ENCODE results near the gene RTN4RL2. TPM values are rescaled to one million over a fixed set of nuclear protein-coding genes. Genes with fewer than 3 reads are reported as not detected.

RTN4RL2 gene
- total and polyA plus RNA-seq, 10 of the 15 experiments (the other 5 are each of a cell fraction or from before 2014, with no cell fraction given) = 0.14 to 1.1 (median 0.52) TPM; not detected in 4

GRCh38 chr11:57482782-57483561, 22.6 kb downstream of the RTN4RL2 start (continued):
- TF ChIP-seq, protein P1, sequence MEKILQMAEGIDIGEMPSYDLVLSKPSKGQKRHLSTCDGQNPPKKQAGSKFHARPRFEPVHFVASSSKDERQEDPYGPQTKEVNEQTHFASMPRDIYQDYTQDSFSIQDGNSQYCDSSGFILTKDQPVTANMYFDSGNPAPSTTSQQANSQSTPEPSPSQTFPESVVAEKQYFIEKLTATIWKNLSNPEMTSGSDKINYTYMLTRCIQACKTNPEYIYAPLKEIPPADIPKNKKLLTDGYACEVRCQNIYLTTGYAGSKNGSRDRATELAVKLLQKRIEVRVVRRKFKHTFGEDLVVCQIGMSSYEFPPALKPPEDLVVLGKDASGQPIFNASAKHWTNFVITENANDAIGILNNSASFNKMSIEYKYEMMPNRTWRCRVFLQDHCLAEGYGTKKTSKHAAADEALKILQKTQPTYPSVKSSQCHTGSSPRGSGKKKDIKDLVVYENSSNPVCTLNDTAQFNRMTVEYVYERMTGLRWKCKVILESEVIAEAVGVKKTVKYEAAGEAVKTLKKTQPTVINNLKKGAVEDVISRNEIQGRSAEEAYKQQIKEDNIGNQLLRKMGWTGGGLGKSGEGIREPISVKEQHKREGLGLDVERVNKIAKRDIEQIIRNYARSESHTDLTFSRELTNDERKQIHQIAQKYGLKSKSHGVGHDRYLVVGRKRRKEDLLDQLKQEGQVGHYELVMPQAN (conservative IDR thresholded peaks at IDR 0.05) = no peak
- TF ChIP-seq, protein P2, sequence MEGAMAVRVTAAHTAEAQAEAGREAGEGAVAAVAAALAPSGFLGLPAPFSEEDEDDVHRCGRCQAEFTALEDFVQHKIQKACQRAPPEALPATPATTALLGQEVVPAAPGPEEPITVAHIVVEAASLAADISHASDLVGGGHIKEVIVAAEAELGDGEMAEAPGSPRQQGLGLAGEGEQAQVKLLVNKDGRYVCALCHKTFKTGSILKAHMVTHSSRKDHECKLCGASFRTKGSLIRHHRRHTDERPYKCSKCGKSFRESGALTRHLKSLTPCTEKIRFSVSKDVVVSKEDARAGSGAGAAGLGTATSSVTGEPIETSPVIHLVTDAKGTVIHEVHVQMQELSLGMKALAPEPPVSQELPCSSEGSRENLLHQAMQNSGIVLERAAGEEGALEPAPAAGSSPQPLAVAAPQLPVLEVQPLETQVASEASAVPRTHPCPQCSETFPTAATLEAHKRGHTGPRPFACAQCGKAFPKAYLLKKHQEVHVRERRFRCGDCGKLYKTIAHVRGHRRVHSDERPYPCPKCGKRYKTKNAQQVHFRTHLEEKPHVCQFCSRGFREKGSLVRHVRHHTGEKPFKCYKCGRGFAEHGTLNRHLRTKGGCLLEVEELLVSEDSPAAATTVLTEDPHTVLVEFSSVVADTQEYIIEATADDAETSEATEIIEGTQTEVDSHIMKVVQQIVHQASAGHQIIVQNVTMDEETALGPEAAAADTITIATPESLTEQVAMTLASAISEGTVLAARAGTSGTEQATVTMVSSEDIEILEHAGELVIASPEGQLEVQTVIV (IDR thresholded peaks at IDR 0.05; ENCODE audit: borderline replicate concordance, partially characterized antibody) = no peak
- peak; percentile 35 for TF ChIP-seq BCL3 (IDR thresholded peaks at IDR 0.05; ENCODE audit: borderline replicate concordance, insufficient read depth, low read depth, low read length, poor library complexity, severe bottlenecking)
- TF ChIP-seq BRCA1 (IDR thresholded peaks at IDR 0.05; ENCODE audit: low read depth, low read length) = no peak
- TF ChIP-seq SREBF2 (IDR thresholded peaks at IDR 0.05; ENCODE audit: low read length) = no peak
- TF ChIP-seq, protein P3, sequence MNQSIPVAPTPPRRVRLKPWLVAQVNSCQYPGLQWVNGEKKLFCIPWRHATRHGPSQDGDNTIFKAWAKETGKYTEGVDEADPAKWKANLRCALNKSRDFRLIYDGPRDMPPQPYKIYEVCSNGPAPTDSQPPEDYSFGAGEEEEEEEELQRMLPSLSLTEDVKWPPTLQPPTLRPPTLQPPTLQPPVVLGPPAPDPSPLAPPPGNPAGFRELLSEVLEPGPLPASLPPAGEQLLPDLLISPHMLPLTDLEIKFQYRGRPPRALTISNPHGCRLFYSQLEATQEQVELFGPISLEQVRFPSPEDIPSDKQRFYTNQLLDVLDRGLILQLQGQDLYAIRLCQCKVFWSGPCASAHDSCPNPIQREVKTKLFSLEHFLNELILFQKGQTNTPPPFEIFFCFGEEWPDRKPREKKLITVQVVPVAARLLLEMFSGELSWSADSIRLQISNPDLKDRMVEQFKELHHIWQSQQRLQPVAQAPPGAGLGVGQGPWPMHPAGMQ (IDR thresholded peaks at IDR 0.05; ENCODE audit: borderline replicate concordance) = no peak
- TF ChIP-seq ZNF592 (IDR thresholded peaks at IDR 0.05) = no peak
- TF ChIP-seq HCFC1 (IDR thresholded peaks at IDR 0.05; ENCODE audit: low read length) = no peak
- no peak for TF ChIP-seq TCF7 (IDR thresholded peaks at IDR 0.05; ENCODE audit: borderline replicate concordance)
- no peak for TF ChIP-seq ASH2L (IDR thresholded peaks at IDR 0.05; ENCODE audit: borderline replicate concordance, low read depth)
- no peak for TF ChIP-seq BCLAF1 (IDR thresholded peaks at IDR 0.05)
- TF ChIP-seq CREM (IDR thresholded peaks at IDR 0.05; ENCODE audit: low read depth) = no peak

All from GM12878 (cell line).